DMS79 treated with DMSO at 0.1 percent for 48 hours (cell line): ENCODE data around the gene USP15.

Source experiments
- DNase-seq: peaks from one replicate; lab custom pipeline; 2025; lab: John Stamatoyannopoulos, UW

USP15 gene

DNA sequence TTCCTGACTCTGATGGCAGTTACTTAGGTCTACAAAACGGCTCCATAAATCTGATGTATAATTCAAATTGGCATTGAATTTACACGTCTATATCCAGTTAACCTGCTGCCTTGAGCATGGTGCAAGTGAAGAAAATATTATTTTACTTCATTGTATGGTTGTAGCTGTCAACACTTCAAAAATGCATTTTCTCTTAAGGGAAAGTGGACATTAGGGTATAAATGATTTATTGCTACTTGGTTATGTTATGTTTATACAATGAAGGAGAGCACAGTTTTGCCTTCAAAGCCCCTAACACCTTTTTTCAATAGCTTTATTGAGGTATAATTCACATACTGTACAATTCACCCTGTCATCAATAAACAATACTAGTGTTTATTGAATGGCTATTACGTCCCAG is 2.0 kb upstream of the USP15 start:
- no peak for DNase-seq

DNA sequence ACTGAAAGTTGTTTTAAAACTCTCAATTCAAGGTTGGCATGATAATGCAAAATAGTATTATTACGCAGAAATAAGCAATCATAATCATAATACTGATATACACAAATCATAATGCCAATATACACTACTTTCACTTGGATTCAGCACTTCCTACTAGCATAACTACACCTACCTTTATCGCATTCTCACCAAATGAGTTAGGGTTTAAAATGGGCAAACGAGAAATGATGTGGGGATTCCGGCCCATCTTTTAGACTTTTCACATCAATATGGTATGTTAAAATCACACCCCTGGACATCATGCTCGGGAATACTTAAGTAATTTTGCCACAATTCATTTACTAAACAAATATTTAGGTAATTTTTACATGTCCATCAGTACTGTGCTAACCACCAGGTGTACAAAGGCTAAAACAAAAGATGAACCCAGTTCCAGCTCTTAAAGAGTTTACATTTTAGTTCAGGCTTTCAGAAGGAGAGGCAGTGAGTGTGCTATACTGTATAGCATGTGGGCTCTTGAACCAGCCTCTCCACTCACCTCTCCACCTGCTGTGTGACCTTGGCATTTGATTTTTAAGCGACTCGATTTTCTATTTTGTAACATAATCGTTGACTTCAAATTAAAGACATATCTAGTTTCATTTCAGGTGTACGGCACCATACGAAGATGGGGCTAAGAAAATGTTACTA is 1.1 kb upstream of the USP15 start:
- peak; percentile 53 for DNase-seq

DNA sequence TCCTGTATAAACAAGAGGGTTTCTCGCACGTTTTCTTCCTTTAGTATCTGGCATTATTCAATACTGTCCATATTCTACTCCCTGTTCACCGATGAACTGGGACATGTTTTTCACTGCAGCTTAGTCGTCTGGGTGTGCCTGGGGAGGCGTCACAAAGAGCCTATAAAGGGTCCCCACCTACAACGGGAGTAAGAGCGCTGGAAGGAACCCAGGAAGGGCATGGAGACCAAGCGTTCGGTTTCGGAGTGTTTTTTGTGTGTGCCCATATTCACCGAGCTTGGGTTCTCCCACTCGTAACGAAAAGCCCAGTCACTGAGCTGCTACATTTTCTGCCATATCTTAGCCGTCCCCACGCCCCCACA is 592 bp upstream of the USP15 start:
- peak; percentile 53 for DNase-seq

DNA sequence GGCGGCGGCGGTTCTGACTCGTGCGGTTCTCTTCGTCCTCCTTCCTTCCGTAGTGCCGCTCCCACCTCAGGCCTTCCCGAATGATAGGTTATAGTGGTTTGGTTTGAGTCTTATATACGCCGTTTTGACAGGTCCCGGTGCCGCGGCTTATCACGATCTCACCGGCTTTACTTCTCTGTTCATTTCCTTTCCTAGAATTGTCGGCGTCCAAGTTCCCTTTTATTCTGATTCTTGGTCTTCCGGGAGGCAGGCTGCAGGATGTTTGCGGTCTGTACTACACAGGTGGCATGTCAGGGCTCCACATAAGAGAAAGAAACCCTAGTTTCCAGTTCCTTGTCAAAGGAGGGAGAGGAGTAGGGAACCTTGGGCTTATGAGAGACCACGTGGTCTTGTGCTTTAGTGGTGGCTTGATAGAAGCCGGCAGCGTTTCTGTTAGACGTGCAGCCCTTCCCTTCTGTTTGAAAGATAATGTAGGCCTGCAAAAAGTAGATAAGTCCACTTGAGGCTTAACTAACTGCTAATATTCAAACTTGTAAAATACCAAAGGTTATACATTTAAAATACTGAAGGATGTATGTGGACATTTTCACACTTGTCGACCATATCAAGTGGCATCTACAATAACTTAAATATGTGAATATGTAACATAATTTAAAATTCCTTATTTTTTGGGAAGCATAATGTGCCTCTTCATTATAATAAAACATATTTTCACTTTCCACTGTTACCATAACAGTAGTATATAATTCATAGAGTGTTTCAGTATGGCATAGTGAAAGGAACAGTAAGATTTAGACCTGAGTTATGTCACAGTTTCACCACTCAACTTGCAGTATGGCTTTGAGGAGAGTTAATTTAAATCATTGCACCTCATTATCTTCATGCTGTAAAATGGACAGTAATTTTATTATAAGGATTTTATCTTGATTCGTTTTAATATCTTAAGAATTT is 804 bp downstream of the USP15 start:
- DNase-seq: no peak

DNA sequence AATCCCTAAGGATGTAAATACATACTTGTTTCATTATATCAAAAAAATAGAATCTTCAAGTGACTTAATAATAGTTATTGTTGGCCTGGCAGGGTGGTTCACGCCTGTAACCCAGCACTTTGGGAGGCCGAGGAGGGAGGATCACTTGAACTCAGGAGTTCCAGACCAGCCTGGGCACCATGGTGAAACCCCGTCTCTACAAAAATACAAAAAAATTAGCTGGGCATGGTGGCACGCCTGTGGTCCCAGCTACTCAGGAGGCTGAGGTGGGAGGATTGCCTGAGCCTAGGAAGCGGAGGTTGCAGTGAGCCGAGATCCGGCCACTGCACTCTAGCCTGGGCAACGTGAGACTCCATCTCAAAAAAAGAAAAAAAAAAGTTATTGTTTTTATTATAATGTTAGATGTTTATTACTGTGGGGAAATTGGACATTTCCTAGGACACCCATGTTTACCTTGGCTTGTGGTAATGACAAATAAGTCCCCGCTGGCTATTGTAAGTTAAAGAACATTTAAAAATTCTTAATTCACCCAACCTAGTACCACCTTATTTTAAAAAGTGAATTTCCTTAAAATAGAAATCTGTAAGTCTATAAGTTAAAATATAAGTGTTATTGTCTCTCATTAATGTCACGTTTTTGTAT is 1.8 kb downstream of the USP15 start:
- DNase-seq: no peak

DNA sequence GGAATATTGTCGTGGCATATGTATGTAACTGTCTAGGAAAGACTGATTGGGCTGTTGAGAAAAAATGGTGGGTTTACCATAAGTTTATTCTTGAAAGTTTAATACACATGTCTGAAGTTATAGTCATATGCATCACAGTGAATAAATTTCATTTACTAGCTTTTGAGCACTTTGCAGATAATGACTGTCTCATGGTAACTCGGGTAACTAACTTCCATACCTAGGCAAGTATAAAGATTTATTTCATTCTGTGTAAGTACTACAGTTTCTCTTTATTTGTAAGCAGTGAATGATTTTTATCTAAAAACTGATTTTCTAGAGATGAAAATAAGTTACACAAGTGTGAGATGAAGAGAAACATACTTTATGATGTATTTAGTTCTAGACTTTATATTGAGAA is 3.0 kb downstream of the USP15 start:
- no peak for DNase-seq

DNA sequence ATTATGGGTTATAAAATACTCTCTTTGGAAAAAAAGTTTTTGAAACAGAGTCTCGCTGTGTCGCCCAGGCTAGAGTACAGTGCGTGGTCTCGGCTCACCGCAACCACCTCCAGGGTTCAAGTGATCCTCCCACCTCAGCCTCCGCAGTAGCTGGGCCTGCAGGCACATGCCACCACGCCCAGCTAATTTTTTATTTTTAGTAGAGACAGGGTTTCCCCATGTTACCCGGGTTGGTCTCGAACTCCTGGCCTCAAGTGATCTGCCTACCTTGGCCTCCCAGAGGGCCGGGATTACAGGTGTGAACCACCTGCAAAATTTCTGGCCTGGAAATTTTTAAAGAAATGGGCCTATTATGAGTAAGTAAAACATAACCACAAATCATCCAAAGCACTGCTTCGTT is 3.8 kb downstream of the USP15 start:
- no peak for DNase-seq

DNA sequence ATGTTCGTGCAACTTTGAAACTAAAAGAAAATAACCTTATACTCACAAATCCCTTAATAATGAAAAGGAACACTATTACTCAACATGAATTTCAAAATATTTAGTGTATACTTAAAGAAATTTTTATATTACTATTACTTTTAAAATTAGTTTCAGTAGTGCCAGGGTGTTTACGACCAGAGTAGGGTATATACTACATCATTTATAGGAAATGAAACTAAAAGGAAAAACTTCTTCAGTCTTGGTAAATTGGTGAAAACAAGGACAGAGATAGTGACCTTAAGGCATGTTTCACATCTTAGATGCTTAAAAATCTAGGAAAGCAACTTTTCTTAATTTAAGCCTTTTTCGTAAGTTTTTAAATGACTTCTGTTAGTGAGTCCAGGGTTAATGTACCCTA is 4.5 kb downstream of the USP15 start:
- DNase-seq: no peak

DNA sequence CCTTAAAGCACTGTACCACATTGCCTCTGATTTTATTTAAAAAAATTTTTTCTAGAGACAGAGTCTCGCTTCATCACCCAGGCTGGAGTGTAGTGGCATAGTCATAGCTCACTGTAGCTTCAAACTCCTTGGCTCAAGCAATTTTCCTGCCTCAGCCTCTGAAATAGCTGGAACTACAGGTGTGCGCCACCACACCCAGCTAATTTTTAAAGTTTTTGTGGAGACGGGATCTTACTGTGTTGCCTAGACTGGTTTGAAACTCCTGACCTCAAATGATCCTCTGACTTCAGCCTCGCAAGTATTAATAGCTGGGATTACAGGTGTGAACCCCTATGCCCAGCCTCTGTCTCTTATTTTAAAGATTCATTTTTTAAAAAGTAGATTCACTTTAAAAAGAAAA is 5.3 kb downstream of the USP15 start:
- no peak for DNase-seq

DNA sequence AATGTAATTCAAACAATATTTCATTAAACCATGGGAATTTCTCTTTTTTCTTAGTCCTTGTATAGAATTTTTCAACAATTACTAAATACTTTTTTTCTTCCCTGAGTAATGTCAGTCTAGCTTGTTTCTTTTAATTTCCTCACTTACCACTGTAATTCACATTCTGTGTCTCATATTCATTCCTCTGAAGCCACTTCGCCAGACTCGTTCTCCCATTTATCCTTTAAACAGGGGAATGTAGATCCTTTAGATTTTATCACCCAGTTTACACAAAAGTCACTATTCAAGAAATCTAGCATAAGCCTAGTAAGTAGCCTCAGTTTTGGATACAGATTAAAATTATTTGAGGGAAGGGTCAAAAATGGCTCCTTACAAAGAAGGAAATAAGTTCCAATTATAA is 6.8 kb downstream of the USP15 start:
- no peak for DNase-seq

DNA sequence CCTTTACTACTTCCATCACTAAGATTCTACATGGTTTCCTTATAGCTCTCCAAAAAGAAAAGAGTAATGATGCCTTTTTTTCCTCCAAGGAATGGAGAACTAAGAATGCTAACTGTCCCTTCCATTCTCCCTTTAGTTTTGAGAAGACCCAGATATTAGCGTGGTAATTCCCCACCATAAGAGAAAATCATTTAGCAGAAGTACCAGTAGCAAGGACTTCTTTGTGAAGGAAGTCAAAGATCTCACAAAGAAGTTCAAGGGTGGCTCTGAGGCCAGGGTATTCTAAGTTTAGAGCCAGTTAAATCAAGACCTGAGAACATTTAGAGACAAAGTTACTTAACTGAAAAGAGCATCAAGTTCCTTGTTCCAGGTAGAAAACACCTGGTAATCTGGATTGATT is 7.3 kb downstream of the USP15 start:
- DNase-seq: no peak

DNA sequence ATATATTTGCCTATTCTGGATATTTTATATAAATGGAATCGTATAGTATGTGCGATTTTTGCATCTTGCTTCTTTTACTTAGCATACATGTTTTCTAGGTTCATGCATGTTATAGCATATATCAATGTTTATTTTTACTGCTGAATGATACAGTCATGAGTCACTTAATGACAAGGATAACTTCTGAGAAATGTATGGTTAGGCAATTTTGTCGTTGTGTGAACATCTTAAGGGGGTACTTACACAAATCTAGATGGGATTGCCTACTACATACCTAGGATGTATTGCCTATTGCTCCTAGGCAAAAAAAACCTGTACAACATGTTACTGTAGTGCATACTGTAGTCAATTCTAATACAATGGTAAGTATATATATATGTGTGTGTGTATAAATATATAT is 8.8 kb downstream of the USP15 start:
- DNase-seq: no peak

DNA sequence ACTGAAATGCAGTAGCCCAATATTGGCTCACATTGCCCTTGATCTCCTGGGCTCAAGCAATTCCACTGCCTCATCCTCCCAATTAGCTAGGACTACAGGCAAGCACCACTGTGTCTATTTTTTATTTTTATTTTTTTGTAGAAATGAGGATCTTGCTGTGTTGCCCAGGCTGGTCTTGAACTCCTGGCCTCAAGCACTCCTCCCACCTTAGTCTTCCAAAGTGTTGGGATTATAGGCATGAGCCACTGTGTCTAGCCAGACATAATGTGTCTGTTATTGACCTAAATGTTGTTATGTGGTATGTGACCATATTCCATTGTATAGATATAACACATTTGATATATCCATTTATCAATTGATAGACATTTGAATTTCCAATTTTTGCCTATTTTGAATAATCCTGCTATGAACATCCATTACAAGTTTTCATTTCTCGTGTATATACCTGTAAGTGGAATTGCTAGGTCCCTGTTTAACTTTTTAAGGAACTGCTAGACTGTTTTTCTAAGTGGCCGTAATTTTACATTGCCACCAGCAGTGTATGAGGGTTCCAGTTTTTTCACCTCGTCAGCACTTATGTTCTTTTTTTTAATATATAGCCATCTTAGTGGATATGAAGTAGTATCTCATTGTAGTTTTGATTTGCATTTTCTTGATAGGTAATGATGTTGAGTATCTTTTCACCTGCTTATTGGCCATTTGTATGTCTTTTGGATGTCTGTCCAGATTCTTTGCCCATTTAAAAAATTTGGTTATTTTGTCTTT is 9.4 kb downstream of the USP15 start:
- DNase-seq: no peak

DNA sequence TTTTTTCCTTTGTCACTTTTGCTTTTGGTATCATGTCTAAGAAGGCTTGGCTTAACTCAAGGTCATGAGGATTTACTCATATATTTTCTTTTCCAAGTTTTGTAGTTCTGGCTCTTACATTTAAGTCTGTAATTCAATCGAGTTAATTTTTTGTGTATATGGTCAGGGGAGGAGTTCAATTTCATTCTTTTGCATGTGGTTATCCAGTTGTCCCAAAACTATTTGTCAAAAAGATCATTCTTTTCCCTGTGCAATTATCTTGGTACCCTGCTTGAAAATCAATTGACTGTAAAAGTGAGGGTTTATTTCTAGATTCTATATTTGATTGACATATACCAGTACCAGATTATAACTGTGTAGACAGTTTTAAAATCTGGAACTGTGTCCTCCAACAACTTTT is 10.2 kb downstream of the USP15 start:
- no peak for DNase-seq

DNA sequence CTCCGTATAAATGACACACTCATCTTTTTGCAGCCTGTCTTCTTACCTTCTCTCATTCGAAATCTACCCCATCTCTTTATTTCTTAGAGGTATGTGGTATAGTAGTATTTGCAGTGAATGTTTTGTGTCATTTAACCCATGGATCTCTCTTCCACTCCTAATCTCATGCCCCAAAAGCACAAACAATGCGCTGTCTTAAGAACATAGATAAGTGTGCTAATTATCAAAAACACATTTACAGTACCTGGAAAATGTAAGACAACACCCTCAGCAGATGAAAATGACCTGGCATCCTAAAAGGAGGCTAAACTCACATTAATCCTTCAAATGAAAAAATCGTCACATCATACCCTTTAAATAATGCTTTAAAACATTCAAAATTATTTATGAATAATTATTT is 10.7 kb downstream of the USP15 start:
- no peak for DNase-seq

DNA sequence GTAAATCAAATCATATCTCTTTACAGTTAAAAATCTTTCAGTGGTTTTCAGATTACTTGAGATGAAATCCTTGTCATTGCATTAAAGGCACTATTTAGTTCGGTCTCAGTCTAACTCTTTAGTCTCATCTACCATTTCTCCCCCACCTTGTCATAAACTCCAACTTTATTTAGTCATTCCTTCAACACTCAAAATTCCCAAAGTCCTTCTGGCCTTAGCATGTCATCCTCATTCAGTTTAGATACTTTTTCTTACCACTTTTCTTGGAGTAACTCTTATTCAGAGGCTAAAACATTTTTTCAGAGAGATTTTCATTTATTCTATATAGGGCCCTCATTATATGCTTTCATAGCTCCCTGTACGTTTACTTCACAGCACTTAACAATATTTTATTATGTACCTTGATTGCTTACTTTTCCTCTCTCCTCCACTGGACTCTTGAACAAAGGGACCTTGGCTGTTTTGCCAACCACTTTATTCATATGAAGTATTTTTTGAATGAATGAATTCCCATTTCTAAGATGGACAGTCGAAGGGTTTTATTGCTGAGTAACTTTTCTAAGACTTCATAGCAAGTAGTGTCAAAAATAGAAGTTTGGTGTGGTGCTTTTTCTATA is 12.8 kb downstream of the USP15 start:
- DNase-seq: no peak

DNA sequence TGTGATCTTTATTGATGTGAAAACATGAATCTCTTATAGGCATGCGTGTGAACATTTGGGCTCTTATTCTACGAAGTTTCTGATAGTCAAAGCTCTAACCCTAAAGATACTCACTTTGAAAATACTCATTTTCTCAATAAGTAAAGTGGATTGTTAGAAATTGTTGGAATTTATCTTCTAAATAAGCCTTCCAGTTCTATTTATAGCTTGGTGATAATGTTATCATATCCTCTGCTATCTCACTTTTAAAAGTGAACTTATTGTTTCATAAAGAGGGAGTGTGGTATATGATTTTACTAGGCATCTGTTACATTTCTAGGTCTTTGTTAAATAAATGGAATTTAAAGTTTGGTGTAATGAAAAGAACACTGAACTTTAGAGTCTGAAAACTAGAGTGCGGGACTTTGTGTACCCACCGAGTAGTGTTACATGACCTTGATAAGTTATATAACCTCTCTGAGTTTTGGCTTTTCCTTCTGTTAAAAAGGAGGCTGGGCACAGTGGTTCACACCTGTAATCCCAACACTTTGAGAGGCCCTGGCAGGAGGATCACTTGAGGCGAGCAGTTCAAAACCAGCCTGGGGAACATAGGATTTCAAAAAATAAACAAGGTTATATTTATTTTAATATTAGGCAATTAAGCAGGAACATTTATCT is 13.6 kb downstream of the USP15 start:
- no peak for DNase-seq

DNA sequence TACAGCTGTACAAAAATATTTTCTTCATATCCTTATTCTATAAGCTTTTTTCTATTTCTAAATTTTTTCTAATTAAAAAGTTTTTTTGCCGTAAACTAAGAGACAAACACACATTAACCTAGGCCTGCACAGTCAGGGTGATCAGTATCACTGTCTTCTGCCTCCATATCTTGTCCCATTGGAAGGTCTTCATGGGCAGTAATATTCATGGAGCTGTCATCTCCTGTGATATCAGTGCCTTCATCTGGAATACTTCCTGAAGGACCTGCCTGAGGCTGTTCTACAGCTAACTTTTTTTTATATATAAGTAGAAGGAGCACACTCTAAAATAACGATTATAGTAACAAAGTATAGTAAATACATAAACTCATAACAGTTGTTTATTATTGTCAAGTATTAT is 17.8 kb downstream of the USP15 start:
- DNase-seq: no peak

DNA sequence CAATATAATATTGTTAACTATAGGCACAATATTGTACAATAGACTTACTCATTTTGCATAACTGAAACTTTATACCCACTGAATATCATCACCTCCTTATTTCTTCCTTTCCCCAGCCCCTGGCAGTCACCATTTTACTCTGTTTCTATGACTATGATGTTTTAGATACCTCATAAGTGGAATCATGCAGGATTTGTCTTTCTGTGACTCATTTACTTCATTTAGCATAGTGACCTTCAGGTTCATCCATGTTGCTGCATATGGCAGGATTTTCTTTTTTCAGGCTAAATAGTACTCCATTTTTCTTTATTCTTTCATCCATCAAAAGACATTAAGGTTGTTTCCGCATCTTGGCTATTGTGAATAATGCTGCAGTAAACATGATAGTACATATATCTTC is 18.9 kb downstream of the USP15 start:
- no peak for DNase-seq

DNA sequence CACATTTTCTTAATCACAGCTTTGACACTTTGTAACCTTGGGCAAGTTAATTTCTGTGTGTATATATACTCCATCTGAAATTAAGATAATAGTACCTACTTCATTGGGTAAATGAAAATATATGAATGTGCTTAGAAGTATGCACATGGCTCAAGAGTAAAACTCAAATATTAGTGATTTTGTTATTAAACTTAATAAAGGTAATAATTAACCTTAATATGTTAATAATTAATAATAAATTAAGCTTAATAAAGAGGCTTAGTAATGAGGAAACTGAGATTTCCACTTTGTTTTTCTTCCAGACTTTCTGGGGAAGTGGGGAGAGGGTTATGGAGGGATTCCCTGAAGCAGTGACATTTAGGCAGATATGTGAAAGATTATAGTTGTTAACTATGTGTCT is 19.8 kb downstream of the USP15 start:
- DNase-seq: no peak

DNA sequence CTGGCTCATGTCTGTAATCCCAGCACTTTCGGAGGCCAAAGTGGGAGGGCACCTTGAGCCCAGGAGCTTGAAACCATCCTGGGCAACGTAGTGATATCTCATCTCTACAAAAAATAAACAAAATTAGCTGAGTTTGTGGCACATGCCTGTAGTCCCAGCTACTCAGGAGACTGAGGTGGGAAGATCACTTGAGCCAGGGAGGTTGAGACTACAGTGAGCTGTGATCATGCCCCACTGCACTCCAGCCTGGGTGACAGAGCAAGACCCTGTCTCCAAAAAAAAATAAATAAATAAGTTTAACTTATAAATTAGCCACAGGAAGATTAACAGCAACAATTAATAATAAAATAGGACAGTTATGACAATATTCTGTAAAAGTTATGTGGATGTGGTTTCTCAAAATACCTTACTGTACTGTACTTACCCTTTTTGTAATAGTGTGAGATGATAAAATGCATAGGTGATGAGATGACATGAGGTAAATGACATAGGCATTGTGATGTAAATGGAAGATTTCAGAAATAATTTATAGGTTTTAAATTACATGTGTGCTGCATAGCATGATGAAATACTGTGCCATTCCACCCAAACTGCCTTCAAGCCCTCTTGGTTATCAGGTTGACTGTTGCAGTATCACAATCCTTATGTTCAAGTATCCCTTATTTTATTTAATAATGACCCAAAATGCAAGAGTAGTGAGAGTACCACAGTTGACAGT is 22.0 kb downstream of the USP15 start:
- no peak for DNase-seq
